ENCODE results near the gene GATA3. TPM values are rescaled to one million over a fixed set of nuclear protein-coding genes. Genes with fewer than 3 reads are reported as not detected.

GATA3 gene
- total and polyA plus RNA-seq, 2 experiments from 2014 or later: 0.23 TPM; not detected in 1

- no peak for TF ChIP-seq CTCF (conservative IDR thresholded peaks at IDR 0.05; ENCODE audit: low read depth in 2 of 2)
- TF ChIP-seq EZH2 (IDR thresholded peaks at IDR 0.05; ENCODE audit: low read depth, unreplicated experiment): no peak
- TF ChIP-seq CREB1 (CRISPR knock-in tag; IDR thresholded peaks at IDR 0.05; ENCODE audit: low read depth): no peak
- no peak for TF ChIP-seq ZNF331 (CRISPR knock-in tag; IDR thresholded peaks at IDR 0.05; ENCODE audit: low read depth)
Measured at GRCh38 chr10:8041992-8042720, 12.3 kb upstream of the GATA3 start (continued).

GRCh38 chr10:8042721-8043568 lies 11.5 kb upstream of the GATA3 start:
- peak overlapping the region; percentile 56 for H3K4me3 ChIP-seq
- no peaks in the 10 kb centered on the region for H3K79me2 ChIP-seq (replicated peaks; ENCODE audit: insufficient read depth)
- no peaks in the 10 kb centered on the region for H3K9me2 ChIP-seq (ENCODE audit: insufficient read depth)
- no peak overlapping the region for H3K27ac ChIP-seq (ENCODE audit: low read depth)
- ATAC-seq (peak; percentile 17), DNase-seq (ENCODE audit: low spot score) (peak; percentile 58)
- Mint-ChIP-seq H3K36me3 (ENCODE audit: low read depth) (no peaks in the 10 kb centered on the region; the same call in 2 of the 3 replicates), H3K27ac (no peak overlapping the region), H3K9me3 (0 out of 3 replicates have a peak, but pooled peaks cover 3% of the 10 kb centered on the region), H3K27me3 (ENCODE audit: insufficient read depth, low read depth, poor library complexity) (peaks cover 100% of the 10 kb centered on the region), H3K4me1 (peaks cover 78% of the 10 kb centered on the region), H3K4me3 (peak overlapping the region; percentile 64; the same call in 2 of the 3 replicates)
- TF ChIP-seq EZH2 (IDR thresholded peaks at IDR 0.05; ENCODE audit: low read depth, unreplicated experiment) (peak; percentile 98), EZH2phosphoT487 (IDR thresholded peaks at IDR 0.05; ENCODE audit: unreplicated experiment) (peak; percentile 73), ZNF331 (CRISPR knock-in tag; IDR thresholded peaks at IDR 0.05; ENCODE audit: low read depth) (no peak), POLR2AphosphoS5 (IDR thresholded peaks at IDR 0.05; ENCODE audit: low read depth) (no peak), NANOG (IDR thresholded peaks at IDR 0.05; ENCODE audit: borderline replicate concordance) (no peak), ETS1 (IDR thresholded peaks at IDR 0.05) (no peak)
- peaks cover 87% of the 10 kb centered on the region for H3K4me1 ChIP-seq (ENCODE audit: insufficient read depth)
- H2AFZ ChIP-seq: peak overlapping the region; percentile 63; the same call in 1 of the 2 replicates
- peaks cover 38% of the 10 kb centered on the region for H4K20me1 ChIP-seq (replicated peaks; ENCODE audit: insufficient read depth)
- no peaks in the 10 kb centered on the region for H3K36me3 ChIP-seq (ENCODE audit: insufficient read depth)
- peaks cover 100% of the 10 kb centered on the region for H3K27me3 ChIP-seq (ENCODE audit: insufficient read depth)
- H3F3A ChIP-seq (replicated peaks; ENCODE audit: low read depth): peaks cover 36% of the 10 kb centered on the region
- H3K4me2 ChIP-seq: peak overlapping the region; percentile 87

Measured in GM23338 (cell line).